A673 (cell line): ENCODE measurements around the gene SEC62. TPM values are rescaled to one million over a fixed set of nuclear protein-coding genes. Genes with fewer than 3 reads are reported as not detected.

Experiments used
- BruUV-seq: library from RNA; stranded (reverse); fragments of 400-500 nt; replicated peaks from 2 replicates; lab custom pipeline; 2021; lab: Mats Ljungman, UMichigan
- CTCF ChIA-PET: fragments of 300-600 bp; sonication (Branson Sonifier 250); formaldehyde crosslinking; loops from one replicate; lab custom pipeline; 2022; ENCODE audit warnings: antibody characterized with exemption; lab: Charles Lee
- POLR2A ChIA-PET: fragments of 300-600 bp; sonication (Branson Sonifier 250); formaldehyde crosslinking; loops from one replicate; lab custom pipeline; 2022; ENCODE audit warnings: antibody characterized with exemption; ENCODE audit not compliant: low non-redundant PET; lab: Charles Lee
- DNase-seq: peaks from one replicate; pipeline ENCODE4 v3.0.0-alpha.2; 2015; ENCODE audit warnings: low spot score
- H3K27ac ChIP-seq: fragments of 200-600 bp; sonication (generic); 2 replicates; pipeline ENCODE4 v1.5.1; 2016; ENCODE audit warnings: mixed run types, low read depth, mild to moderate bottlenecking, mixed read lengths, antibody characterized with exemption, low read length; ENCODE audit not compliant: poor library complexity, severe bottlenecking
- H3K27me3 ChIP-seq: fragments of 200-600 bp; sonication (generic); replicated peaks from 2 replicates; pipeline ENCODE4 v1.6.1; 2017; ENCODE audit warnings: mixed run types, low read depth, mild to moderate bottlenecking, mixed read lengths, antibody characterized with exemption, low read length; ENCODE audit not compliant: insufficient read depth, poor library complexity
- H3K36me3 ChIP-seq: fragments of 200-600 bp; sonication (generic); 2 replicates; pipeline ENCODE4 v1.6.1; 2016; ENCODE audit warnings: mixed run types, mild to moderate bottlenecking, mixed read lengths, antibody characterized with exemption, low read length; ENCODE audit not compliant: insufficient read depth, poor library complexity, severe bottlenecking
- H3K4me1 ChIP-seq: fragments of 200-600 bp; sonication (generic); 2 replicates; pipeline ENCODE4 v1.6.1; 2017; ENCODE audit warnings: mixed run types, mild to moderate bottlenecking, mixed read lengths, antibody characterized with exemption, low read length; ENCODE audit not compliant: insufficient read depth, poor library complexity, severe bottlenecking
- H3K4me3 ChIP-seq: fragments of 200-600 bp; sonication (generic); 2 replicates; pipeline ENCODE4 v1.5.1; 2016; ENCODE audit warnings: low read depth, mixed run types, mild to moderate bottlenecking, mixed read lengths, low read length; ENCODE audit not compliant: poor library complexity, severe bottlenecking
- H3K9me3 ChIP-seq: fragments of 200-600 bp; sonication (generic); 2 replicates; pipeline ENCODE4 v1.6.1; 2016; ENCODE audit warnings: mixed run types, low read depth, mild to moderate bottlenecking, mixed read lengths, antibody characterized with exemption, low read length; ENCODE audit not compliant: poor library complexity, severe bottlenecking
- CTCF ChIP-seq: fragments of 300-800, 200-600 bp; sonication (generic); conservative IDR thresholded peaks from 2 replicates; pipeline ENCODE4 v1.5.1; 2017; ENCODE audit warnings: low read depth, mild to moderate bottlenecking, antibody characterized with exemption, low read length, moderate library complexity, mixed read lengths
- EZH2 ChIP-seq: fragments of 200-600 bp; sonication (generic); IDR thresholded peaks from 2 replicates; pipeline ENCODE4 v1.6.1; 2017; ENCODE audit warnings: borderline replicate concordance, low read depth, mild to moderate bottlenecking, mixed read lengths, antibody characterized with exemption, low read length; ENCODE audit not compliant: poor library complexity, severe bottlenecking
- intact Hi-C: fragments of 100-400 bp; cut with micrococcal nuclease; formaldehyde crosslinking; loops from one replicate; pipeline ENCODE4 v1.10.0; 2022; ENCODE audit not compliant: unreplicated experiment
- total RNA-seq: library from RNA; stranded (reverse); gene quantifications from 2 replicates; pipeline ENCODE4 v1.2.3, GENCODE V29; 2021

Gene SEC62
- total RNA-seq, 1 experiment from 2014 or later: 80.9 TPM

- no peak overlapping the region for H3K4me3 ChIP-seq
- intact Hi-C loops: no loop called here
- peaks cover 32% of the 10 kb centered on the region for H3K36me3 ChIP-seq
- CTCF ChIA-PET: no interaction called here
- H3K4me1 ChIP-seq: no peaks in the 10 kb centered on the region
- BruUV-seq: no TSS peak
- DNase-seq: no peak
- TF ChIP-seq EZH2 (no peak), CTCF (no peak)
- no peak overlapping the region for H3K27ac ChIP-seq
- H3K27me3 ChIP-seq: no peaks in the 10 kb centered on the region
- POLR2A ChIA-PET: no interaction called here
- no peaks in the 10 kb centered on the region for H3K9me3 ChIP-seq
Measured at GRCh38 chr3:169996063-169996462, 29.5 kb downstream of the SEC62 start.

GRCh38 chr3:169998668-169999131 lies 32.1 kb downstream of the SEC62 start:
- Histone ChIP-seq H3K27ac (no peak overlapping the region), H3K4me3 (no peak overlapping the region), H3K36me3 (peaks cover 19% of the 10 kb centered on the region), H3K9me3 (no peaks in the 10 kb centered on the region), H3K4me1 (no peaks in the 10 kb centered on the region), H3K27me3 (no peaks in the 10 kb centered on the region)
- intact Hi-C loops: no loop called here
- ChIA-PET CTCF (no interaction called here), POLR2A (no interaction called here)
- no peak for DNase-seq
- no TSS peak for BruUV-seq
- TF ChIP-seq CTCF: no peak
- TF ChIP-seq EZH2: no peak

GRCh38 chr3:169999433-169999832 lies 32.8 kb downstream of the SEC62 start:
- DNase-seq: no peak
- BruUV-seq: no TSS peak
- no peaks in the 10 kb centered on the region for H3K4me1 ChIP-seq
- no peak for TF ChIP-seq CTCF
- no peak for TF ChIP-seq EZH2
- no peak overlapping the region for H3K27ac ChIP-seq
- H3K36me3 ChIP-seq: peaks cover 11% of the 10 kb centered on the region
- no peaks in the 10 kb centered on the region for H3K27me3 ChIP-seq
- ChIA-PET CTCF (no interaction called here), POLR2A (no interaction called here)
- no peaks in the 10 kb centered on the region for H3K9me3 ChIP-seq
- intact Hi-C loops: no loop called here
- H3K4me3 ChIP-seq: no peak overlapping the region
